ENCODE measurements around the gene NAIF1. TPM values are rescaled to one million over a fixed set of nuclear protein-coding genes. Genes with fewer than 3 reads are reported as not detected.

NAIF1 gene
- total RNA-seq, 4 donors from 2014 or later = 3.6 to 7.4 (median 6.9) TPM

DNA sequence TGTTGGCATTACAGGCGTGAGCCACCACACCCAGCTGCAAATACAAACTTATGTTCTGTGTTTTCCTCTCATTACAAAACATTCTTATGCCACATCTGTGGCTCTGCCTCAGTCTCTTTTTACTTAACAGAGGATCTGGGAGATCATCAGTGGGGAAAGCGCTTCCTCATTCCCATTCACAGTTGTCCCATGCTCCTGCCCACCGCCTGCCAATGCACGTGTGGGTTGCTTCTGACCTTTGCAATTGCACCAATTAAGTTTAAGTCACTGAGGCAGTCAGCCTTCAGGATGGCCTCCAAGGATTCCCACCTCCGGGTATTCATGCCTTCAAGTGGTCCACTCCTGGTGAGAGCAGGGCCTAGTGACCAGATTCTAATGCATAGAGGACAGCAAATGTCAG is 51.4 kb downstream of the NAIF1 start:
- Histone ChIP-seq H3K9me3 (no peaks in the 10 kb centered on the region), H3K4me3 (no peak overlapping the region), H3K36me3 (no peaks in the 10 kb centered on the region), H3K27ac (no peak overlapping the region), H3K27me3 (no peaks in the 10 kb centered on the region), H3K4me1 (no peaks in the 10 kb centered on the region)
- TF ChIP-seq POLR2A (IDR thresholded peaks at IDR 0.05) (no peak), CTCF (IDR thresholded peaks at IDR 0.05 in 4 of 5, conservative IDR thresholded peaks at IDR 0.05 in 1 of 5) (no peak)
- intact Hi-C loops (cut with DNase I; ENCODE audit: low total_unique reads) = no loop called here
- ATAC-seq = no peak
- no peak for DNase-seq
- in situ Hi-C loops (cut with MboI; ENCODE audit: low sequenced_read_pairs in 4 of 4) = no loop called here

Other genes starting within 250 kb of the NAIF1 start
- 10 to 100 TPM; 27.4 to 49.8 (median 32.6) TPM for gene ENG, start 212.7 kb downstream of the NAIF1 start, total RNA-seq
- 100 to 1,000 TPM; 240 to 489 (median 359) TPM for gene AK1, start 189.6 kb downstream of the NAIF1 start, total RNA-seq
- gene ST6GALNAC6, start 167.7 kb downstream of the NAIF1 start, total RNA-seq = 10 to 100 TPM; 46.7 to 69.3 (median 56.9) TPM
- gene ST6GALNAC4, start 150.3 kb downstream of the NAIF1 start, total RNA-seq = 10 to 100 TPM; 11.2 to 48.4 (median 23.6) TPM
- gene PIP5KL1, start 136.5 kb downstream of the NAIF1 start, total RNA-seq = 1 to 10 TPM in 1 of 4 donors, not detected in 3; 4.2 TPM
- 10 to 100 TPM in 1 of 4 donors, 1 to 10 TPM in 3; 4.7 to 10.4 (median 5.9) TPM for gene DPM2, start 129.5 kb downstream of the NAIF1 start, total RNA-seq
- gene EEIG1, start 86.3 kb downstream of the NAIF1 start, total RNA-seq = 1 to 10 TPM; 1.8 to 4.5 (median 2.8) TPM
- gene SLC25A25, start 912 bp upstream of the NAIF1 start, total RNA-seq = 10 to 100 TPM; 26.9 to 98.7 (median 46.0) TPM
- 100 to 1,000 TPM in 3 of 4 donors, 10 to 100 TPM in 1; 95.2 to 266 (median 155) TPM for gene PTGES2, start 60.4 kb upstream of the NAIF1 start, total RNA-seq
- gene LCN2, start 82.1 kb upstream of the NAIF1 start, total RNA-seq = under 1 TPM in 1 of 4 donors, not detected in 3; 1.00 TPM
- gene BBLN, start 92.9 kb upstream of the NAIF1 start, total RNA-seq = 100 to 1,000 TPM in 3 of 4 donors, 10 to 100 TPM in 1; 73.5 to 145 (median 132) TPM
- 10 to 100 TPM; 47.8 to 61.3 (median 53.0) TPM for gene CIZ1, start 124.3 kb upstream of the NAIF1 start, total RNA-seq
- gene DNM1, start 136.1 kb upstream of the NAIF1 start, total RNA-seq = 1 to 10 TPM; 1.8 to 3.8 (median 2.0) TPM
- 10 to 100 TPM; 68.9 to 84.6 (median 78.5) TPM for gene GOLGA2, start 208.7 kb upstream of the NAIF1 start, total RNA-seq
- gene SWI5, start 209.0 kb upstream of the NAIF1 start, total RNA-seq = 10 to 100 TPM; 12.7 to 23.8 (median 13.5) TPM